ENCODE results near the gene PXDN.
A peak's percentile ranks its signal among the peaks of the same experiment; 100 is the strongest.
"Not testable (repeated sequence)": the region's sequence is repeated elsewhere in the genome, so short reads cannot be mapped to it uniquely, and the experiment has no call there.

PXDN gene, protein sequence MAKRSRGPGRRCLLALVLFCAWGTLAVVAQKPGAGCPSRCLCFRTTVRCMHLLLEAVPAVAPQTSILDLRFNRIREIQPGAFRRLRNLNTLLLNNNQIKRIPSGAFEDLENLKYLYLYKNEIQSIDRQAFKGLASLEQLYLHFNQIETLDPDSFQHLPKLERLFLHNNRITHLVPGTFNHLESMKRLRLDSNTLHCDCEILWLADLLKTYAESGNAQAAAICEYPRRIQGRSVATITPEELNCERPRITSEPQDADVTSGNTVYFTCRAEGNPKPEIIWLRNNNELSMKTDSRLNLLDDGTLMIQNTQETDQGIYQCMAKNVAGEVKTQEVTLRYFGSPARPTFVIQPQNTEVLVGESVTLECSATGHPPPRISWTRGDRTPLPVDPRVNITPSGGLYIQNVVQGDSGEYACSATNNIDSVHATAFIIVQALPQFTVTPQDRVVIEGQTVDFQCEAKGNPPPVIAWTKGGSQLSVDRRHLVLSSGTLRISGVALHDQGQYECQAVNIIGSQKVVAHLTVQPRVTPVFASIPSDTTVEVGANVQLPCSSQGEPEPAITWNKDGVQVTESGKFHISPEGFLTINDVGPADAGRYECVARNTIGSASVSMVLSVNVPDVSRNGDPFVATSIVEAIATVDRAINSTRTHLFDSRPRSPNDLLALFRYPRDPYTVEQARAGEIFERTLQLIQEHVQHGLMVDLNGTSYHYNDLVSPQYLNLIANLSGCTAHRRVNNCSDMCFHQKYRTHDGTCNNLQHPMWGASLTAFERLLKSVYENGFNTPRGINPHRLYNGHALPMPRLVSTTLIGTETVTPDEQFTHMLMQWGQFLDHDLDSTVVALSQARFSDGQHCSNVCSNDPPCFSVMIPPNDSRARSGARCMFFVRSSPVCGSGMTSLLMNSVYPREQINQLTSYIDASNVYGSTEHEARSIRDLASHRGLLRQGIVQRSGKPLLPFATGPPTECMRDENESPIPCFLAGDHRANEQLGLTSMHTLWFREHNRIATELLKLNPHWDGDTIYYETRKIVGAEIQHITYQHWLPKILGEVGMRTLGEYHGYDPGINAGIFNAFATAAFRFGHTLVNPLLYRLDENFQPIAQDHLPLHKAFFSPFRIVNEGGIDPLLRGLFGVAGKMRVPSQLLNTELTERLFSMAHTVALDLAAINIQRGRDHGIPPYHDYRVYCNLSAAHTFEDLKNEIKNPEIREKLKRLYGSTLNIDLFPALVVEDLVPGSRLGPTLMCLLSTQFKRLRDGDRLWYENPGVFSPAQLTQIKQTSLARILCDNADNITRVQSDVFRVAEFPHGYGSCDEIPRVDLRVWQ (N-terminal part only)

DNA sequence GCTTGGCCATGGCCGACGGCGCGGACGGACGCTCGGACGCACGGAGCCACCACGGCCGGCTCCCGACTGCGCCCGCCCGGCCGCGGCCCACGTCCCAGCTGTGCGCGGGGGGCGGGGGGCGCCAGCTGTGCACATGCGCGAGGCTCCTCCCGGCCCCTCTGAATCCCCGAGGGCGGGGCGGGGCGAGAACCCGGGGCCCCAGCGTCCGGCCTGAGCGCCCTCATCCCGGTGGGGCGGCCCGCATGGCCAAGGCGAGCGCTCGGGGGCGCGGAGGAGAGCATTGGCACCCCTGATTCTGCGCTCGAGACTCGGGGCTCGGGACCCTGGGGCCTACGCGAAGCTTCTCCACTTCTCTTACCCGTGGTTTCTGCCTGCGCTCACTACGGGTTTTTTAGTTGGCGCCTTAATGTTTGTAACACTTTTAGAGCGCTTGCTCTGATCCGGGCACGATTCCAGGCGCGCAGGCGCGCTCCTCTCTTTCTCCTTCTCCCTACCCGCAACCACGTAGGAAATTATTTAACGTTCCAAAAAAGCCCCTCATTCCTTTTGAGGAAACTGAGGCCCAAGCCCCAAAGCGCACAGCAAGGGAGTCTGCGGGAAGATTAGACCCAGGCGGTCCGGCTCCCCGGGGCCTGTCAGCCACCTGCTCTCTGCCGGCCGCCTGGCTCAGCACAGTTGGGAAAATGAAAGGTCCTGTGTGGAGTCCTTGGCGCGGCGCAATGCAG is at the start of gene PXDN:
Gene PXDN (minus strand): TSS at position 70 of the 725 bp plus-strand sequence. CDS start 60 bp downstream, at position 10.
- no peak for DNase-seq (ENCODE audit: low read depth)

DNA sequence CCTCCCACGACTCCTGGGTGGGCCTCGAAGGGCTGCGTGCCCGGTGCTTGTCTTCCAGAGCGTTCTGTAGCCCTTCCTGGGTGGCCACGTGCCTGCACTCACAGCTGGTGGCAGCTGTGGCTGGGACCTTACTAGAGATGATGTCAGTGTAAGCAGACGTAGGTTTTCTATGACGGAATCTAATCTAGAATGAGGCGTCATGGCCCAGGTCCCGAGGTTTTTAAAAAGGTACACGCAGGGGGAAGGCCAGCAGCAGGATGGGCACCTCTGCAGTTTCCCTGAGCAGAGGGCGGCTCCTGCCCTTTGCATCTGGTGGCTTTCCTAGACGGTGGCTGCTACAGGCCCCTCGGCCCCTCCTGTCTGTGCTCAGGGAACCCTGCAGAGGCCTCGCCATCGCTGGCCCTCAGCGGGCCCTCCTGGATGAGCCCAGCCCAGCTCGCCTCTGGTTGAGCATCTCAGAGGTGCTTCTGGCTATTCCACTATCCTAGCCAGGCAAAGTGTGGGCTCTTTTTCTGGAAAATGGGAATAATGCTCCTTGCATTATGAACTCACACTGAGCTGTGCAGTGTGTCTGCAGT is 49.6 kb upstream of the PXDN start:
- DNase-seq (ENCODE audit: low read depth), result no peak

DNA sequence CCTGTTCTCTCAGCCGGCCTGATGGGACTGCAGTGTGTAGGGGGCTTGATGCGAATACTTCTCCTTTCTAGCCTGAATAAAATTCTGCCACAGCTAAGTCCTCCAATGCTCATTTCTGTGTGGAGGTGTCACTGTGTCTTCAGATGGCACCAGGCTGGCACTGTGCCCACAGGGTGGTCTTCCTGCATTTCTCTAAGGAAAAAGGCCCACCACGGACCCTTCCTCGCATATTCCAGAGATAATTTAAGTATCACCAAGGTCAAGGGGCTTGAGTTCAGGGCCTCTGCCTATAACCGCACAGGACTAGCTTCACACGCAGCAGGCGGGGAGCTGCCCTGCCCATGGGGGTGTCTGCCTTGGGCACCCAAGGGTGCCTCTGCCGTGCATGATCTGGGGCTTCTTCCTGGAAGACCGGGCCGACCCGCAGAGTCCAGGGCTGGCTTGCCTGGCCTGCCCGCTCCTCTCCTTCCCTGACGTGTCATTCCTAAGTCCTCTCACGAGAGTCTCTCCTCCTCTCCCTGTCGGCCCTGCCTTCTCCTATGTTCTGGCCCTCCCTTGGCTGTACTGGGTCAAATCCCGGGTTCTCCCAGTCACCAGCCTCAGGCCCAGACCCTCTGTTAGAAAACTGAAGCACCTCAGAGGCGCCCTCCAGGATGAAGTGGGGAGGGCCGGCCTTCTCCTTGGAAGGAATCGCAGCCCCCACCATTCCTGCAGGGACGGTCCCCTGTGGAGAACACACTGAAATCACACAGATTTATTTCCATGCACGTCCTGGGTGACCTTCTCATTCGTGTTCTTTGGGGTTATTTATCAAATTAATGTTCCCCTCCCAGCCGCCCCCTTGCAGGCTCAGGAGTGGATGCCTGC is 48.9 kb upstream of the PXDN start:
- DNase-seq (ENCODE audit: low read depth), result no peak

DNA sequence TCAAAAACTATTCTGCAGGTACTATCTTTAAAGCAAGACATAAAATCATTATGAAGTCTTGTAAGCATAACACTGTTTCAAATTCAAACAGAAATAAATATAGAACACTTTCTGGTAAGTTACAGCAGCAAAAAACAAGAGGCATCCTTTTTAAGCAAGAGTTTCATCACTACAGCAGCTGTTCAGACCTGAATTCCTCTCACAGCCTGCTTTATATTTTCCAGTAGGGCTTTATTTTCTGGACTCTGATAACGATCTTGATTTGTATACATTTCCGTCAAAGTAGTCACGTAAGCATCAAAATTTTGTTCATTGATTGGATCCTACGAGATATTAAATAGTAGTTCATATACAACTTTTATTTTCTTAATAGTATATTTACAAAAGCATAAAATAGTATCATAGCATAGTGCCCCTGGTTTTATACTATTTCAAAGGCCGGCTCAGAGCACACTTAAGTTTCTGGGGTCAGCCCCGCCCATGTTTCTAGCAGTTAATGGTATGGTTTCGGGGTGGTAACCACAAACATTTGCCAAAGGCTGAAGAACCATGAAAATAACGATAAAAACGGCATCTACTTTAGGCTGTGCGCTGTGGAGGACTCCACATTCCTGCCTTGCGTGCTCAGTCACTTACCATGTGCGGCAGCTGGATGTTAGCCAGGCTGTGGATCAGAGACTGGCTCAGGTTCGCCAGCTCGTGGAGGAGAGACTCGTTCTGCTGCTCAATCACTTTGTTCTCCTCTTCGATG is 47.5 kb upstream of the PXDN start:
- peak; percentile 86 for DNase-seq (ENCODE audit: low read depth)

DNA sequence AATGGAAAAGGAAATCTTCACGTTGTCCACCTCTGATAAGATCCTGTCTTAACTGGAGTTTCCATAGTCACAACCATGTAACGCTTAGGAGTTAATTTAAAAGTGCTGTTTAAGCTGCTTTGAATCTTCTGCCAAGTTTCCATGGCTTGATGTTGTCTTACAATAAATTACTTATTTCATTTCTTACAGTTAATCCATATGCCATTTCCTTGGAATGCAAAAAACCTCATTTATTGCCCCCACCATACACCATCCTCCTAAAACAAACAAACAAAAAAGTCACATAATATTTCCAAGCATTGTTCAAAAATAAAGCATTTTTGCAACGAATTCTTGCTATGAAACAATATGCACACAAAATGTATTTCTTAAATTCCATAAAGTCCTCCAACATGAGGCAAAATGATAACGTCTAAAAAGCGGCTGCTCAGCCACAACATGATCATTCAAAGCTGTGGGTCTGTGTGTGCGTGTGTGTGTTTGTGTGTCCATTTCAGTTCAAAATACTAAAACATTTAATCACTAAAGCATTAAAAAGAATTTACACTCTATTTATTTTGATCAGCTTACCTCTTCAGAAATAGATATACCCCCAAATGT is 46.8 kb upstream of the PXDN start:
- peak; percentile 23 for DNase-seq (ENCODE audit: low read depth)

DNA sequence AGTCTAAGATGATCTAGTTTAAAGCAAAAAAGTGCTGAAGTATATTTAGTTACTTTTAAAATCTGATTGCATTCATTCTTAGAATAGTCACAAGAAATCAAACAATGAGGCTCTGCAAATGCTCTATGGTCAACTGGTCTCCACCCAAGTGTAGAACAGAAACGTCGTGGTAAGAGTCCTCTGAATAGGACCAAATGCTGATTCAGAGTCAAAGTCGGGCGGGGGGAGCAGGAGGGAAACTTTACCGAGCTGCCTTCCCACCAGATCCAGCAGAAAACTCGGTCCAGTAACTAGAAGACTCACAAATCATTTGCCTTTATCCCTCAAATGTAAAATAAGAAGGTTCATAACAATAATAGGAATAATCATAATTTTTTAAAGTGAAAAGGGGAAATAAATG is 46.2 kb upstream of the PXDN start:
- DNase-seq (ENCODE audit: low read depth), result no peak

DNA sequence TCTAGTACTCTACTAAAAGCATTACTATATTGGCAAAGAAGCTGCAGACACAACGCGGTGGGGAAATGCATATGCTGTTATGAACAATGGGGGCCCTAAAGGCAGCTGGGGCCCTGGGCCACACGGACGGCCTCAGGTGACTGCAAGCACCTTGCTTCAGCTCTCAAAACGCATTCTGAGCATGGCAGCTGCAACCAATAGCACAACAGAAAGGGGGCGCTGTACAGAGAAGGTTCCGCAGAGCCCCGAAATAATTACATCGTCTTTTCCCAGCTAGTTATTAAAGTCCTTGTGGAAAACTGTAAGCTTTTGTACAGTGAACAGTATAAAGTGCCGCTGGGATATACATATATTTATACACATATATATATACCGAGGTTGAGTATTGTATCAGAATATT is 45.3 kb upstream of the PXDN start:
- DNase-seq (ENCODE audit: low read depth), result no peak

DNA sequence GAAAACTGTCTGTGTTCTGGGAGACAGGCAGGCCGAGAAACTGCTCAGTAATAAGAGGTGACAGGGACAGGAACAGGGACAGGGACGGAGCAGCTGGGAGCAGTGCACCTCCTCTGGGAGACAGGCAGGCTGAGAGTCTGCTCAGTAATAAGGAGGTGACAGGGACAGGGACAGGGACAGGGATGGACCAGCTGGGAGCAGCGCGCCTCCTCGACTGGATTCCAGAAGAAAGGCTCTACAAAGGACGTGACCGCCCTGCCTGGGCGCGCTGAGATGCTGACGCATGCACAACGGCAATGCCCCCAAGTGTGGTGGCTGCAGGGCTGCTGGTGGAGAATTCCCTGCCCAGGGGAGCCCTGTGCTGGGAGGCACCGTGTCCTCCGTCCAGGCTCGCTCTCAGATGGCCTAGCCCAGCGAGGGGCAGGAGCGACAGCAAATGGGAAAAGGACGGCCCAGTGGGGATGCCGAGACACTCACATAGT is 44.2 kb upstream of the PXDN start:
- no peak for DNase-seq (ENCODE audit: low read depth)

DNA sequence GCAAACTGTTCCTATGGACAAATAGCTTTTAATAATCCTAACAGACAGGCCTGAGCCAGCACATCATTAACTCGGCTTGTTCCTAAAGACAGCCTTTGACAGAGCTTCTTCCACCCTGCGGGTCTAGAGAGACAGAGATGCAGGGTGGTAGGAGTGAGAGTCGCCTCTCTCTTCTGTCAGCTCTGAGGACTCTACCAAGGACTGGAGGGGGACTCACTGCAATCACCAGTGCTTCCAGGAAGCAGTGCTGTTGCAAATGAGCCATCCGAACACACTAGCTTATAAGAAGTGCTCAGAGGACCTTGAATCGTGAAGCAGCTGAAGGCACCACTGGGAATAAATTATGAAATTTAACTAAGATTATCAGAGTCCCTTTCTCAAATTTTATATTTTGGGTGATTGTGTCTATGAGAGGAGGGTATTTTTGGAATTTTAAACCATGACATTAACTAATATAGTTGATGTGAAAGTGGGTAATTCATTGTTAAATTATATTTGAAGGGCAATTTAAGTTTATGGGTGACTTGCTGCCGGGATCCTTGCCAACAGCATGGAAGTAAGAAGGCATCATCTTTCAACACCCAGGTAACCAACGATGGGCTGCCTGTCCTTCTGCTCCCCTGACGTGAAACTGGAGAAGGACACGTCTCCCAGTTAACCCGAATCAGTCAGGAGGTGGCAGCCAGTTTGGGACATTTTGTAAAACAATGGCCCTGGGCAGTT is 43.6 kb upstream of the PXDN start:
- DNase-seq (ENCODE audit: low read depth), result no peak

DNA sequence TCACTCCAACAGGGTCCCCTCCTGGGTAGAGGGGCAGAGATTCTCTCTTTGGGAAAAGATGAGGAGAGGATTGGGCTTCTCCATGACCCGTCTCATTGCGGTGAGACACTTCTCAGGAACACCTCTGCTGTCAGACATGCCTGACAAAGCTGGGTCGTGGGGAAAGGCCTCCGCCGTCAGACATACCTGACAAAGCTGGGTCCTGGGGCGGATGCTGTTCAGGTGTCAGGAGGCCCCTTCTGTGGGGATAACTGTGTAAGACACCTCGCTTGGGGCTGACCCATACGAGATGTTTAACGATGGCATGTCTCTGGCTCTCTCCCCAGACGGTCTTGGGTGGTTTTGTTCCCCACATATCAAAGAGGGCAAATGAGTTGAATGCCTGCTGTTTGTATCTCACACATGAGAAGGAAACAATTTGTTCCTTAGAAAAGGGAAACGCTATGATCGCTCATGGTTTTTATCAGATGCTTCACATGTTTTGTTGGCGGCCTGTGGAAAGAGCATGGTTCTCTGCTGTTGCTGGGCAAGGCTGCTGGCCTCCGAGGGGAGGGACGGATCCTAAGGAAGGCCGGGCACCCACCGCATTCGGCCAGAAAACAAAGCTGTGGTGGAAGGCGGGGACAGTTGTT is 40.8 kb upstream of the PXDN start:
- DNase-seq (ENCODE audit: low read depth), result no peak

DNA sequence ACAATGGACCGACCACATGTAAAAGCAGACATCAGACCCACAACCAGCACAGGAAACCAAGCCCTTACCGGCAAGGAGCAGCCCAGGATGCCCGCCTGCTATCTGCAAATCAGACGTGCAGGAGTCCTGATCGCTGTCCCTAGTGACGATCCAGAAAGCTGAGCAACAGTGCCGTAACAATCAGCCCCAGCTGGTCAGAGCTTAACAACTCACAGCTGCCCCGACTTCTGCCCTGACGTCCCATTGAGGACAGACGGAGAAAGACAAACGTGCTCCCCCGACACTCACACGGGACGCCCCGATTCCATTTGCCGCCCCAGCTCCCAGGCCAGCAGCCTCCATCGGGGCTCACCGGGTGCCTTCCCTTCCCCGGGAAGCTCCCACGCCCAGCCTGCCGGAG is 39.8 kb upstream of the PXDN start:
- DNase-seq (ENCODE audit: low read depth), result no peak

DNA sequence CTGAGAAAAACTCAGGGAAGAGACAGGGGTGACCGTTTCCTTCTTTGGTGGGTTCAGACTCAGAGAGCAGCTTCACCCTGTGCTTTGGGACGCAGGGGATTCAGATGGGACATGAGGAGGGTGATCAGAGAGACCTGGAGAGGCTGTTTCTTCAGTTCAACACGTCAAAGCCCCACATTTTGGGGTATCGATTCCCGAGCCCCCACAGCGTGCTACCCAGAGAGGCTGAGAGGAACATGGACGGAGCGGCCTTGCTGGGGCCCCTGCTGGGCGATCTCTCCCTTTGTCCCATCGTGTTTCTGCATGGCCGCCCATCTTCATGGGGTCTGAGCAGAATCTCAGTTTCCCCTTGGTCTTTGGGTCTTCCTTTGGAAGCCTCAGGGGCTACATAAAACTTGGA is 38.2 kb upstream of the PXDN start:
- no peak for DNase-seq (ENCODE audit: low read depth)

DNA sequence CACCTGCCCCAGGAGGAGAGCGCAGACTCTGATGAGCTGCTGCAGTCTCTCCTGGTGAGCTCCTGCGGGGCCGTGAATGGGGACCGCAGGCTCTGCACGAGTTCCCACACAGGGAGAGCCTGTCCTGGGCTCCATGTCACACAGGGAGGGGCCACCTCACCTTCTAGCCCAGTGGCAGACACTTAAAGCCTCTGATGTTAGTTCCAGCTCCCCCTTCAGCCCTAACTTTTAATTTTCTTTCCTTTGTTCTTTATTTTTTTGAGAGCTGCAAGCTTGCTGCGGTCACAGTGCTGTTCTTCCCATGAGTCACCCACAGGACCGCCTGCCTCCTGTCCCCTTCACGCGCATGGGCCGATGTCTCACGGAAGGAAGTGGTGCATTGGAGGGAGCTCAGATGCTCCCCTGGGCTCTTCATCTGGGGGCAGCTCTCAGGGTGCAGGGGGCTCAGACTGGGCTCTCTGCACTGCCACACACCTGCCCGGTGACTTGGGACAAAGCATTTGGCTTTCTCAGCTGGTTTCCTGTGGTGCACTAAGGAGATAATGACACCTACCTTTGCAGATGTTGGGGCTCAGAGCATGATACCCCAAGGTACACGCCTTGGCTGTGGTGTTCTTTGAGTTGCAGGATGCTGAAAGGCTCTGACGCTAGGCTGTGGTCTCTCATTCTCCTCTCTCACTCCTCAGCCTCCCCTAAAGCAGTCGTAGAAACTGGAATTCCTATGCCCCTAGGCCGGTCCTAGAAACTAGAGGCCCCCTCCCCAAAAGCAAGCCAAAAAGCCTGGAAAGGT is 37.2 kb upstream of the PXDN start:
- DNase-seq (ENCODE audit: low read depth), result no peak

DNA sequence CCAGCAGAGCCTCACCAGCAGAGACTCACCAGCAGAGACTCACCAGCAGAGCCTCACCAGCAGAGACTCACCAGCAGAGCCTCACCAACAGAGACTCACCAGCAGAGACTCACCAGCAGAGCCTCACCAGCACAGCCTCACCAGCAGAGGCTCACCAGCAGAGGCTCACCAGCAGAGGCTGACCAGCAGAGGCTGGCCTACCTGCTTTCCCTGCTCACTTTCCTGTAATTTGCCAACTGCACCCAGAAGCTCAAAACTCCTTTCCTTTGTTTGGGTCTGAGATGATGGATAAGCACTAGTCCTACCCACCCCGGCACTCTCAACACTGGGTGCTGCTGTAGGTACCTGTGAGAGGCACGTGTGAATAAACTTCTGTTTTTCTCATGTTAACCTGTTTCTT is 36.4 kb upstream of the PXDN start:
- no peak for DNase-seq (ENCODE audit: low read depth)

DNA sequence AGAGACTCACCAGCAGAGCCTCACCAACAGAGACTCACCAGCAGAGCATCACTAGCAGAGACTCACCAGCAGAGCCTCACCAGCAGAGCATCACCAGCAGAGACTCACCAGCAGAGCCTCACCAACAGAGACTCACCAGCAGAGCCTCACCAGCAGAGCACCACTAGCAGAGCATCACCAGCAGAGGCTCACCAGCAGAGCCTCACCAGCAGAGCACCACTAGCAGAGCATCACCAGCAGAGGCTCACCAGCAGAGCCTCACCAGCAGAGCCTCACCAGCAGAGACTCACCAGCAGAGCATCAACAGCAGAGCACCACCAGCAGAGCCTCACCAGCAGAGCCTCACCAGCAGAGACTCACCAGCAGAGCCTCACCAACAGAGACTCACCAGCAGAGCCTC is 35.7 kb upstream of the PXDN start:
- not testable (repeated sequence) for DNase-seq (ENCODE audit: low read depth)

DNA sequence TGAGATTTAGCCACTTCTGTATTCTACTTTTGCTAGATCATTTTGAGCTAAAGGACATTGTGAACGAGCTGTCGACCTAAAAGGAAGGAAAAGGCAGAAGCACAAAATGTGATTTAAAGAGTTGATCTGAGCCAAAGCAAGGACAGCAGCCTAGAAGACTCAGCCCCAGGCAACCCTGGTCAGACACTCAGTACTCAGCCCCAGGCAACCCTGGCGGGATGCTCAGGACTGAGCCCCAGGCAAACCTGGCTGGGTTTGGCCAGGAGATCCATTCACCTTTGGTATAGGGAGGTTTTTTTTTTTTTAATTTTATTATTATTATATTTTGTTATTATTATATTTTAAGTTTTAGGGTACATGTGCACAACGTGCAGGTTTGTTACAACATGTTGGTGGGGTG is 34.3 kb upstream of the PXDN start:
- DNase-seq (ENCODE audit: low read depth), result no peak

DNA sequence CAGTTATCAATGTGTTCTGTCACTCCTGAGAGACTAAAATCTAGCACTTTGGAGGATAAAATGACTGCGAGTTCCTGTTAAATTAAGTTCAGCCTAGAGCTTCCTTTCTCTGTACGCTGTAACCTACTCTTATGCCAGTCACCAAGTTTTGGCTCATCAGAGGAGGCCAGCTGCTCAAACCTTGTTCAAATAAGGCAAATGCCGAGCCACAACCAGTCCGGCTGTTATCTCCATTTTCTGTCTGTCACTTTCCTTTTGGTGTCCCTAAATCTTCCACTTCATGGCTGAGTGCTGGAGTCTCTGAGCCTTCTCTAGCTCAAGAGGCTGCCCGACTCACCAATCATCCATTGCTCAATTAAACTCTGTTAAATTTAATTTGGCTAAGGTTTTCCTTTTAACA is 33.5 kb upstream of the PXDN start:
- no peak for DNase-seq (ENCODE audit: low read depth)

Data from HS-27A (cell line).